Right atrium auricular region (tissue), 2 donors: ENCODE measurements around the gene DACT2. TPM values are rescaled to one million over a fixed set of nuclear protein-coding genes. Genes with fewer than 3 reads are reported as not detected.
"Not testable (repeated sequence)": the region's sequence is repeated elsewhere in the genome, so short reads cannot be mapped to it uniquely, and the experiment has no call there.

Source experiments
- DNase-seq: peaks from one replicate; pipeline ENCODE4 v3.0.0-alpha.2; 2019; ENCODE audit warnings: low spot score
- H3K27ac ChIP-seq, 2 donors: fragments of 200-600 bp; sonication (generic); 1 replicate in 1 of 2; 2 replicates in 1 of 2; pipeline ENCODE4 v1.5.1; 2016 to 2019
- H3K27me3 ChIP-seq, 2 donors: fragments of 200-600 bp; sonication (generic); one replicate each; pipeline versions ENCODE4 v1.5.1 to v1.6.0; 2017 to 2019
- H3K36me3 ChIP-seq: fragments of 200-600 bp; sonication (generic); one replicate; pipeline ENCODE4 v1.5.1; 2016
- H3K4me1 ChIP-seq, 2 donors: fragments of 200-600 bp; sonication (generic); one replicate each; pipeline versions ENCODE4 v1.5.1 to v1.6.0; 2017 to 2019
- H3K4me3 ChIP-seq, 2 donors: fragments of 200-600 bp; sonication (generic); 1 replicate in 1 of 2; 2 replicates in 1 of 2; pipeline ENCODE4 v1.5.1; 2017 to 2019; ENCODE audit warnings: mild to moderate bottlenecking in 1 of 2, moderate library complexity in 1 of 2
- H3K9me3 ChIP-seq, 2 donors: fragments of 200-600 bp; sonication (generic); one replicate each; pipeline ENCODE4 v1.5.1; 2019
- CTCF ChIP-seq, 2 donors: fragments of 200-600 bp; sonication (generic); IDR thresholded peaks; one replicate each; pipeline ENCODE4 v1.5.1; 2019; ENCODE audit warnings: antibody characterized with exemption in 2 of 2
- total RNA-seq, 2 donors: library from RNA; depleted of rRNA; stranded (reverse); fragments of >200 nt; gene quantifications; one replicate each; pipeline ENCODE4 v1.1.0, GENCODE V29; 2016

Gene DACT2
- total RNA-seq, 2 donors from 2014 or later: 1.5 to 2.0 TPM

- Histone ChIP-seq H3K36me3 (no peaks in the 10 kb centered on the region), H3K4me3 (no peak overlapping the region), H3K4me1 (no peaks in the 10 kb centered on the region), H3K9me3 (no peaks in the 10 kb centered on the region), H3K27ac (no peak overlapping the region), H3K27me3 (no peaks in the 10 kb centered on the region)
- DNase-seq: no peak
- TF ChIP-seq CTCF (IDR thresholded peaks at IDR 0.05): no peak
Measured at GRCh38 chr6:168361766-168362165, 42.2 kb upstream of the DACT2 start.

- H3K27me3 ChIP-seq: no peaks in the 10 kb centered on the region
- no peak overlapping the region for H3K4me3 ChIP-seq
- TF ChIP-seq CTCF (IDR thresholded peaks at IDR 0.05): no peak
- DNase-seq: no peak
- H3K36me3 ChIP-seq: no peaks in the 10 kb centered on the region
- H3K9me3 ChIP-seq: no peaks in the 10 kb centered on the region
- no peak overlapping the region for H3K27ac ChIP-seq
- no peaks in the 10 kb centered on the region for H3K4me1 ChIP-seq
Measured at GRCh38 chr6:168359794-168360193, 40.2 kb upstream of the DACT2 start.

DNA sequence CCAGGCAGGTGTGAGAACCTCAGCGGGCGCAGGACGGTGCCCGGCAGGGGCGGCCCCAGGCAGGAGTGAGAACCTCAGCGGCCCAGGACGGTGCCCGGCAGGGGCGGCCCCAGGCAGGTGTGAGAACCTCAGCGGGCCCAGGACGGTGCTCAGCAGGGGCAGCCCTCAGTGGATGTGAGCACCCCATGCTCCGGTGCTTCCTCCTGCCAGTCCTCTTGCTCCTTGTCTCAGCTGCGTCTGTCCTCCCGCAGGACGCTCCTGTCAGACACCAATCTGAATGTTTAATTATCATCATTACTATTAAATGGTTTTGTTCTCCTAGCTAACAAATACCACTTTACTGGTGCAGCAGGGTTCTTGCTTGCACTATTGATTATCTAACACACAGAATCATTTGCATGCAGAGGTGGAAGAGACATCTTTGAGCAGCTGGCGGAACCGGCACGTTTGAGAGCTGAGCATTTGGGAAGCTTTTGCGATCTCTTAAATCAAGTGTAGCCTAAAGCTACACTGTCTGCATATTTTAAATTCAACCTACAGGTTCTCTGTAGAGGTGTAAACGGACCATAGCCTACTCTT, 39.4 kb upstream of the DACT2 start:
- no peak for DNase-seq
- H3K4me1 ChIP-seq: no peaks in the 10 kb centered on the region
- no peaks in the 10 kb centered on the region for H3K27me3 ChIP-seq
- H3K4me3 ChIP-seq: no peak overlapping the region
- no peak for TF ChIP-seq CTCF (IDR thresholded peaks at IDR 0.05)
- no peaks in the 10 kb centered on the region for H3K9me3 ChIP-seq
- H3K36me3 ChIP-seq: no peaks in the 10 kb centered on the region
- H3K27ac ChIP-seq: no peak overlapping the region

DNA sequence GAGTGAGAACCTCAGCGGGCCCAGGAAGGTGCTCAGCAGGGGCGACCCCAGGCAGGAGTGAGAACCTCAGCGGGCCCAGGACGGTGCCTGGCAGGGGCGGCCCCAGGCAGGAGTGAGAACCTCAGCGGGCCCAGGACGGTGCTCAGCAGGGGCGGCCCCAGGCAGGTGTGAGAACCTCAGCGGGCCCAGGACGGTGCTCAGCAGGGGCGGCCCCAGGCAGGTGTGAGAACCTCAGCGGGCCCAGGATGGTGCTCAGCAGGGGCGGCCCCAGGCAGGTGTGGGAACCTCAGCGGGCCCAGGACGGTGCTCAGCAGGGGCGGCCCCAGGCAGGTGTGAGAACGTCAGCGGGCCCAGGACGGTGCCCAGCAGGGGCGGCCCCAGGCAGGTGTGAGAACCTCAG, 37.3 kb upstream of the DACT2 start:
- H3K36me3 ChIP-seq, H3K4me1 ChIP-seq, H3K27me3 ChIP-seq, DNase-seq, H3K9me3 ChIP-seq, H3K4me3 ChIP-seq, H3K27ac ChIP-seq: not testable (repeated sequence)

DNA sequence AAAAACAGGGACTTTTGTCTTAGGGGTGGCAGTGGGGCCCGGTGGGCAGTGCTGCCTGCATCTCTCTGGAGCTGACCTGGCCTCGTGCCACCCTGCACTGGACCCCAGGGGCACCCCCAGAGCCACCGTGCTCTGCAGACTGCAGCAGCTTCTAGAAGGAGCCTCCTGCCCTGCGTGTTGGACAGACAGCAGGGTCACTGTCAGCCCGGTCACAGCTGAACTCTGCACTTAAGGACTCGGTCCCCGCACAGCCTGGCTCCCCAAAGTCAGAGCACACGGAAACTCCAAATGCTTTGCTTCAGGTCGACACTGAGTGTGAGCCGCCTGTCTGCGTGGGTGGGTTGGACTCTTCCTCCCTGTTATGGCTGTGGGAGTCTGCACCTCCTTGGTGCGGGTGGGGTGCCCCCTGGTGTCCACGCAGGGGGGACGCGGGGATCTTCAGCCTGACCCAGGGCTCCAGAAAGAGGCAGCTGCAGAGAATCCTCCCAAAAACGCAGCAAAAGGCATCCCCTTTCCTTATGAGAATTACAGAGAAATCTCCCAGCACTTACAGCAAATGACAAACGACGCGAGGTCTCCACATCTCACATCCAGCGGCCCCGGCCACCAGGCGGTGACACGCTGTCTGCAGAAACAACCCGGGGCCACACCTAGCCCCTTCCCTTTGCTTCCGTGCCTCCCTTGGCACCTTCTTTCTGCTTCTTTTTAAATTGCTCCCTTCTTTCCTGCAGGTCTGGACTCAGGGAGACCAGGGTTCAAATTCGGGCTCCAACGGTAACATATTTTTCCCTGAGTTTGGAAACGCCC, 36.3 kb upstream of the DACT2 start:
- Histone ChIP-seq H3K36me3 (no peaks in the 10 kb centered on the region), H3K27ac (no peak overlapping the region), H3K9me3 (peaks cover 0 to 2% of the 10 kb centered on the region in 2 donors), H3K4me1 (no peaks in the 10 kb centered on the region), H3K4me3 (no peak overlapping the region), H3K27me3 (no peaks in the 10 kb centered on the region)
- peak in 1 of 2 donors; percentile 83 for TF ChIP-seq CTCF (IDR thresholded peaks at IDR 0.05)
- DNase-seq: peak; percentile 73

GRCh38 chr6:168354338-168354737, 34.8 kb upstream of the DACT2 start:
- Histone ChIP-seq H3K4me3 (no peak overlapping the region), H3K4me1 (no peaks in the 10 kb centered on the region), H3K9me3 (peaks cover 0 to 5% of the 10 kb centered on the region in 2 donors), H3K27me3 (no peaks in the 10 kb centered on the region), H3K27ac (no peak overlapping the region), H3K36me3 (no peaks in the 10 kb centered on the region)
- DNase-seq: no peak
- no peak for TF ChIP-seq CTCF (IDR thresholded peaks at IDR 0.05)
